HepG2 (cell line): ENCODE results near the gene SBNO1. TPM values are rescaled to one million over a fixed set of nuclear protein-coding genes. Genes with fewer than 3 reads are reported as not detected.
A peak's percentile ranks its signal among the peaks of the same experiment; 100 is the strongest.

Source experiments
- ATAC-seq: fragments of 200-7000 bp; cut with Tn5 transposase; 3 replicates; pipeline ENCODE4 v1.9.1; 2020; ENCODE audit warnings: mild to moderate bottlenecking, moderate library complexity
- BruUV-seq: library from RNA; stranded (reverse); fragments of 400-500 nt; replicated peaks from 2 replicates; lab custom pipeline; 2021; lab: Mats Ljungman, UMichigan
- CTCF ChIA-PET: fragments of 300-600 bp; formaldehyde crosslinking; extraction: SDS; loops from one replicate; lab custom pipeline; 2021; ENCODE audit warnings: low total read pairs, inconsistent platforms, low intra/inter-chr PET ratio; lab: Yijun Ruan, JAX
- POLR2A ChIA-PET: fragments of 350-600 bp; sonication (Branson Sonifier 250); formaldehyde crosslinking; loops from one replicate; lab custom pipeline; 2020; ENCODE audit warnings: antibody characterized with exemption, inconsistent platforms; lab: Yijun Ruan, JAX
- DNase-seq: peaks from one replicate; pipeline ENCODE4 v3.0.0-alpha.2; 2015; ENCODE audit warnings: low spot score
- FAIRE-seq: peaks from 3 replicates; lab custom pipeline; 2011; peaks lifted over from hg19 to GRCh38; lab: Jason Lieb, UNC
- H2AFZ ChIP-seq: one replicate; pipeline ENCODE4 v1.6.1; 2011; ENCODE audit warnings: low read length, inconsistent platforms
- H3K27ac ChIP-seq: fragments of 300-600 bp; 3 replicates; pipeline ENCODE4 v1.8.0; 2011; ENCODE audit warnings: mixed run types, mild to moderate bottlenecking, mixed read lengths, low read length, inconsistent platforms; ENCODE audit not compliant: insufficient read depth; ENCODE audit errors: extremely low read length
- H3K27me3 ChIP-seq, 2 experiments: fragments of 200-600 bp in 1 of 2; 2 replicates in 1 of 2; 3 replicates in 1 of 2; pipeline versions ENCODE4 v1.6.0 to v1.8.0; 2011; ENCODE audit warnings: low read length in 2 of 2, mild to moderate bottlenecking in 2 of 2, moderate library complexity in 2 of 2, inconsistent platforms in 1 of 2; ENCODE audit not compliant: insufficient read depth in 2 of 2, control insufficient read depth in 1 of 2
- H3K36me3 ChIP-seq, 2 experiments: fragments of 200-600 bp in 1 of 2; replicated peaks in 1 of 2; 2 replicates in 1 of 2; 3 replicates in 1 of 2; pipeline versions ENCODE4 v1.5.1 to v1.8.0; 2011; ENCODE audit warnings: low read length in 2 of 2, inconsistent platforms in 1 of 2; ENCODE audit not compliant: insufficient read depth in 2 of 2, control insufficient read depth in 1 of 2
- H3K4me1 ChIP-seq: 2 replicates; pipeline ENCODE4 v1.5.1; 2012; ENCODE audit warnings: low read length, inconsistent platforms; ENCODE audit not compliant: insufficient read depth
- H3K4me2 ChIP-seq: 2 replicates; pipeline ENCODE4 v1.6.0; 2011; ENCODE audit warnings: low read depth, low read length, inconsistent platforms
- H3K4me3 ChIP-seq, 3 experiments: fragments of 200-600 bp in 1 of 3; sonication (generic), shearing (Covaris generic) in 1 of 3; replicated peaks in 1 of 3; 2 replicates each; pipeline ENCODE4 v1.5.1; 2011 to 2016; ENCODE audit warnings: low read length in 3 of 3, inconsistent platforms in 2 of 3, low read depth in 2 of 3, mild to moderate bottlenecking in 2 of 3, control low read depth in 1 of 3, mixed read lengths in 1 of 3; ENCODE audit not compliant: insufficient read depth in 1 of 3
- H3K79me2 ChIP-seq: one replicate; pipeline ENCODE4 v1.6.1; 2011; ENCODE audit warnings: low read length, inconsistent platforms; ENCODE audit not compliant: insufficient read depth
- H3K9ac ChIP-seq: 2 replicates; pipeline ENCODE4 v1.6.0; 2011; ENCODE audit warnings: mild to moderate bottlenecking, low read depth, low read length, inconsistent platforms; ENCODE audit not compliant: insufficient read depth
- H3K9me3 ChIP-seq: 2 replicates; pipeline ENCODE4 v1.5.1; 2012; ENCODE audit warnings: mild to moderate bottlenecking, low read length
- H4K20me1 ChIP-seq: 2 replicates; pipeline ENCODE4 v1.6.0; 2011; ENCODE audit warnings: inconsistent platforms, mild to moderate bottlenecking, low read length, moderate library complexity; ENCODE audit not compliant: insufficient read depth
- BCL3 ChIP-seq: sonication (generic); formaldehyde crosslinking; IDR thresholded peaks from 2 replicates; pipeline ENCODE4 v1.5.1; 2020; ENCODE audit warnings: mild to moderate bottlenecking, missing genetic modification reagents, moderate library complexity
- CREBL2 ChIP-seq: sonication (generic); formaldehyde crosslinking; IDR thresholded peaks from 2 replicates; pipeline ENCODE4 v1.8.1; 2023; ENCODE audit warnings: missing genetic modification reagents, mild to moderate bottlenecking, borderline replicate concordance
- ESRRA ChIP-seq: sonication (generic); formaldehyde crosslinking; IDR thresholded peaks from 2 replicates; pipeline ENCODE4 v1.5.1; 2020; ENCODE audit warnings: mild to moderate bottlenecking, low read depth, missing genetic modification reagents
- IRF9 ChIP-seq: sonication (generic); formaldehyde crosslinking; IDR thresholded peaks from 2 replicates; pipeline ENCODE4 v1.8.0; 2022; ENCODE audit warnings: missing genetic modification reagents, mild to moderate bottlenecking, borderline replicate concordance
- MBNL3 ChIP-seq: fragments of 250-450 bp; sonication (Bioruptor Pico); conservative IDR thresholded peaks from 2 replicates; pipeline ENCODE4 v1.8.0; 2022; ENCODE audit warnings: mild to moderate bottlenecking, inconsistent platforms
- PRMT3 ChIP-seq: sonication (generic); formaldehyde crosslinking; IDR thresholded peaks from 2 replicates; pipeline ENCODE4 v1.8.1; 2022; ENCODE audit warnings: low read depth, mild to moderate bottlenecking, moderate library complexity, missing genetic modification reagents, borderline replicate concordance
- SNAPC4 ChIP-seq: sonication (generic); formaldehyde crosslinking; IDR thresholded peaks from 2 replicates; pipeline ENCODE4 v1.4.0; 2020; ENCODE audit warnings: mild to moderate bottlenecking, missing genetic modification reagents
- XBP1 ChIP-seq: sonication (generic); formaldehyde crosslinking; IDR thresholded peaks from 2 replicates; pipeline ENCODE4 v1.5.0; 2020; ENCODE audit warnings: missing genetic modification reagents
- XRCC5 ChIP-seq: fragments of 200-400 bp; formaldehyde crosslinking; optimal IDR thresholded peaks from 2 replicates; pipeline ENCODE3; 2017; ENCODE audit warnings: mild to moderate bottlenecking, low read length
- ZNF263 ChIP-seq: sonication (generic); formaldehyde crosslinking; IDR thresholded peaks from 2 replicates; pipeline ENCODE4 v1.4.0; 2020; ENCODE audit warnings: missing genetic modification reagents
- ZNF281 ChIP-seq: sonication (generic); formaldehyde crosslinking; IDR thresholded peaks from 2 replicates; pipeline ENCODE4 v1.4.0; 2020; ENCODE audit warnings: missing genetic modification reagents, borderline replicate concordance
- ZNF333 ChIP-seq: sonication (generic); formaldehyde crosslinking; IDR thresholded peaks from 2 replicates; pipeline ENCODE4 v1.4.0; 2020; ENCODE audit warnings: mild to moderate bottlenecking, missing genetic modification reagents, borderline replicate concordance
- ZNF564 ChIP-seq: sonication (generic); formaldehyde crosslinking; IDR thresholded peaks from 2 replicates; pipeline ENCODE4 v1.8.1; 2023; ENCODE audit warnings: mild to moderate bottlenecking, missing genetic modification reagents
- WGBS: methylation state at CpG from one replicate; pipeline ENCODE4 v1.1.6; 2017; ENCODE audit warnings: low lambda C conversion rate; 5-methylcytosine and 5-hydroxymethylcytosine counted together
- in situ Hi-C: cut with HindIII; loops from 2 replicates; pipeline ENCODE4 v1.10.0; 2017; ENCODE audit warnings: low pct_unique_long_range_greater_than_20kb; ENCODE audit not compliant: extremely low pct_ligation_motif_present
- intact Hi-C: fragments of 100-400 bp; cut with micrococcal nuclease; formaldehyde crosslinking; loops from one replicate; pipeline ENCODE4 v1.10.0; 2022; ENCODE audit not compliant: unreplicated experiment
- polyA plus RNA-seq, 8 experiments: library from polyadenylated mRNA; depleted of rRNA in 3 of 8; stranded (reverse) in 7 of 8; unstranded in 1 of 8; fragments of >200 nt; fragmentation: Illumina TruSeq in 4 of 8; extraction: Trizol in 4 of 8; gene quantifications; 2 replicates each; pipeline versions ENCODE4 v1.2.1 to v1.2.3, GENCODE V29; 2011 to 2016; ENCODE audit warnings: low read depth in 4 of 8, missing spikeins in 1 of 8, mixed read lengths in 1 of 8; ENCODE audit not compliant: insufficient read depth in 1 of 8
- total RNA-seq, 5 experiments: library from RNA; depleted of rRNA; stranded (reverse); fragments of >200 nt; fragmentation: Illumina TruSeq; extraction: Trizol; gene quantifications; 2 replicates each; pipeline ENCODE4 v1.2.3, GENCODE V29; 2016; ENCODE audit warnings: low read depth in 1 of 5

Gene SBNO1
- total and polyA plus RNA-seq, 2 of the 13 experiments (the other 11 are each of a cell fraction or from before 2014, with no cell fraction given): 10.9 to 40.2 TPM

- H4K20me1 ChIP-seq: no peaks in the 10 kb centered on the region
- H3K9me3 ChIP-seq: no peaks in the 10 kb centered on the region
- peak overlapping the region; percentile 76 for H3K27ac ChIP-seq
- no peaks in the 10 kb centered on the region for H3K27me3 ChIP-seq
- peaks cover 31% of the 10 kb centered on the region for H3K4me1 ChIP-seq
- FAIRE-seq (peak; percentile 89), ATAC-seq (peak; percentile 93), DNase-seq (peak; percentile 83)
- in situ Hi-C loops: no loop called here
- no peak overlapping the region for H2AFZ ChIP-seq
- H3K9ac ChIP-seq: no peak overlapping the region
- peaks cover 14 to 51% of the 10 kb centered on the region in 2 experiments for H3K36me3 ChIP-seq
- no TSS peak for BruUV-seq
- ChIA-PET CTCF (no interaction called here), POLR2A (interaction anchor here (0.9 to 2.4 kb wide), 9 partner anchors 10 to 309 kb away, joined by 3 to 14 read pairs (median 4); partner anchors contain the start of genes DDX55, KMT5A, MPHOSPH9 and MTRFR)
- H3K4me2 ChIP-seq: peak overlapping the region; percentile 55
- H3K79me2 ChIP-seq: no peaks in the 10 kb centered on the region
- 15% methylated on average over 7 of the region's 9 CpGs for WGBS
- intact Hi-C loops: no loop called here
- no peak overlapping the region for H3K4me3 ChIP-seq
- peak; percentile 67; the same call in 1 of the 2 replicates for TF ChIP-seq ZNF281 (CRISPR knock-in tag)
- TF ChIP-seq XBP1: no peak
- TF ChIP-seq ZNF333 (CRISPR knock-in tag): no peak
- TF ChIP-seq IRF9 (CRISPR knock-in tag): peak; percentile 19; the same call in 1 of the 2 replicates
- no peak for TF ChIP-seq ZNF263
- TF ChIP-seq MBNL3: no peak
- no peak for TF ChIP-seq PRMT3 (CRISPR knock-in tag)
- TF ChIP-seq SNAPC4: no peak
- TF ChIP-seq CREBL2 (CRISPR knock-in tag): no peak
- no peak for TF ChIP-seq XRCC5
- TF ChIP-seq ZNF564 (CRISPR knock-in tag): 0 out of 2 replicates have a peak, but pooled peaks have one; percentile 53
- TF ChIP-seq BCL3 (CRISPR knock-in tag): no peak
- no peak for TF ChIP-seq ESRRA (CRISPR knock-in tag)
Measured at GRCh38 chr12:123293178-123293760, 71.4 kb downstream of the SBNO1 start.
